Stimulated activated CD8-positive, alpha-beta memory T cell treated with anti-CD3 and anti-CD28 coated beads, Interleukin-2, amount 100 ng/mL, for 48 hours (primary cell): ENCODE data around the gene NOCT.
A peak's percentile ranks its signal among the peaks of the same experiment; 100 is the strongest.
"Not testable (repeated sequence)": the region's sequence is repeated elsewhere in the genome, so short reads cannot be mapped to it uniquely, and the experiment has no call there.

ENCODE experiments used
- DNase-seq, 2 donors: peaks; one replicate each; pipeline ENCODE4 v3.0.0-alpha.2; 2020; ENCODE audit warnings: low read depth in 2 of 2

The NOCT gene

GRCh38 chr4:139015269-139015947 is at the start of gene NOCT:
Gene NOCT (plus strand): TSS chr4:139015781. CDS start chr4:139015982, 201 bp downstream.
- DNase-seq, result peak; percentile 90 to 92

GRCh38 chr4:138967313-138967712 is 48.3 kb upstream of the NOCT start:
- DNase-seq, result no peak

- no peak for DNase-seq
Measured at GRCh38 chr4:138972956-138973801, 42.4 kb upstream of the NOCT start.

- DNase-seq, result no peak
Measured at GRCh38 chr4:138975225-138975624, 40.4 kb upstream of the NOCT start.

- DNase-seq, result no peak
Measured at GRCh38 chr4:138976526-138976925, 39.1 kb upstream of the NOCT start.

- no peak for DNase-seq
Measured at GRCh38 chr4:138977524-138977923, 38.1 kb upstream of the NOCT start.

GRCh38 chr4:138978028-138978585 is 37.5 kb upstream of the NOCT start:
- DNase-seq, result no peak

GRCh38 chr4:138978600-138978999 is 37.0 kb upstream of the NOCT start:
- no peak for DNase-seq

GRCh38 chr4:138979742-138980141 is 35.8 kb upstream of the NOCT start:
- DNase-seq, result no peak

- no peak for DNase-seq
Measured at GRCh38 chr4:138981930-138982390, 33.6 kb upstream of the NOCT start.

GRCh38 chr4:138982754-138983153 is 32.8 kb upstream of the NOCT start:
- no peak for DNase-seq

- DNase-seq, result no peak
Measured at GRCh38 chr4:138983690-138984089, 31.9 kb upstream of the NOCT start.

GRCh38 chr4:138984647-138985046 is 30.9 kb upstream of the NOCT start:
- no peak for DNase-seq

- no peak for DNase-seq
Measured at GRCh38 chr4:138992676-138993075, 22.9 kb upstream of the NOCT start.

GRCh38 chr4:138996090-138996489 is 19.5 kb upstream of the NOCT start:
- no peak for DNase-seq

GRCh38 chr4:138999666-139000065 is 15.9 kb upstream of the NOCT start:
- no peak for DNase-seq

- not testable (repeated sequence) for DNase-seq
Measured at GRCh38 chr4:139000134-139000533, 15.4 kb upstream of the NOCT start.

GRCh38 chr4:139001430-139001829 is 14.2 kb upstream of the NOCT start:
- DNase-seq, result not testable (repeated sequence)

- DNase-seq, result not testable (repeated sequence)
Measured at GRCh38 chr4:139003668-139004067, 11.9 kb upstream of the NOCT start.

- no peak for DNase-seq
Measured at GRCh38 chr4:139005774-139006173, 9.8 kb upstream of the NOCT start.

GRCh38 chr4:139007640-139008039 is 7.9 kb upstream of the NOCT start:
- no peak for DNase-seq

- not testable (repeated sequence) for DNase-seq
Measured at GRCh38 chr4:139008278-139008677, 7.3 kb upstream of the NOCT start.

- no peak for DNase-seq
Measured at GRCh38 chr4:139009702-139010101, 5.9 kb upstream of the NOCT start.
